Glutamatergic neuron (in vitro differentiated cells): ENCODE results near the gene MICU1. TPM values are rescaled to one million over a fixed set of nuclear protein-coding genes. Genes with fewer than 3 reads are reported as not detected.

ENCODE experiments used
- DNase-seq: peaks from one replicate; pipeline ENCODE4 v3.0.0; 2022
- H3K27ac Mint-ChIP-seq: one replicate; pipeline ENCODE4 v1.8.0; 2020; ENCODE audit warnings: mild to moderate bottlenecking, mixed read lengths, inconsistent platforms; ENCODE audit not compliant: unreplicated experiment
- H3K27me3 Mint-ChIP-seq: one replicate; pipeline ENCODE4 v1.8.0; 2020; ENCODE audit warnings: mild to moderate bottlenecking, moderate library complexity, mixed read lengths, inconsistent platforms; ENCODE audit not compliant: unreplicated experiment
- H3K36me3 Mint-ChIP-seq: one replicate; pipeline ENCODE4 v1.8.0; 2020; ENCODE audit warnings: mild to moderate bottlenecking, mixed read lengths, inconsistent platforms; ENCODE audit not compliant: unreplicated experiment
- H3K4me1 Mint-ChIP-seq: one replicate; pipeline ENCODE4 v1.8.0; 2020; ENCODE audit warnings: mild to moderate bottlenecking, low read depth, mixed read lengths, inconsistent platforms; ENCODE audit not compliant: unreplicated experiment
- H3K4me3 Mint-ChIP-seq: one replicate; pipeline ENCODE4 v1.8.0; 2020; ENCODE audit warnings: mild to moderate bottlenecking, mixed read lengths, inconsistent platforms; ENCODE audit not compliant: unreplicated experiment
- H3K9me3 Mint-ChIP-seq: one replicate; pipeline ENCODE4 v1.8.0; 2020; ENCODE audit warnings: mild to moderate bottlenecking, moderate library complexity, mixed read lengths, inconsistent platforms; ENCODE audit not compliant: unreplicated experiment
- CTCF ChIP-seq: fragments of 200-600 bp; sonication (generic); IDR thresholded peaks from one replicate; pipeline ENCODE4 v1.5.0; 2021; ENCODE audit not compliant: partially characterized antibody, unreplicated experiment
- total RNA-seq: library from RNA; stranded (reverse); fragmentation: NEBNext Ultra II Directional; extraction: Animal tissue kit (Norgen Biotek cat#: 25700); gene quantifications from one replicate; pipeline ENCODE4 v1.2.1, GENCODE V29; 2021; ENCODE audit not compliant: unreplicated experiment

MICU1 gene
- total RNA-seq, 1 donor from 2014 or later, result 33.5 TPM

GRCh38 chr10:72630144-72630543, 4.3 kb upstream of the MICU1 start:
- Mint-ChIP-seq H3K27ac (no peak overlapping the region), H3K27me3 (peaks cover 5% of the 10 kb centered on the region), H3K9me3 (no peaks in the 10 kb centered on the region), H3K4me3 (no peak overlapping the region), H3K4me1 (no peaks in the 10 kb centered on the region), H3K36me3 (no peaks in the 10 kb centered on the region)
- no peak for TF ChIP-seq CTCF
- DNase-seq, result no peak

GRCh38 chr10:72626444-72626754, 520 bp upstream of the MICU1 start:
- Mint-ChIP-seq H3K36me3 (no peaks in the 10 kb centered on the region), H3K27me3 (peaks cover 5% of the 10 kb centered on the region), H3K9me3 (no peaks in the 10 kb centered on the region), H3K4me1 (no peaks in the 10 kb centered on the region), H3K4me3 (peak overlapping the region; percentile 99), H3K27ac (no peak overlapping the region)
- no peak for DNase-seq
- TF ChIP-seq CTCF, result no peak

GRCh38 chr10:72625276-72625607, 637 bp downstream of the MICU1 start:
- no peak overlapping the region for H3K27ac Mint-ChIP-seq
- no peaks in the 10 kb centered on the region for H3K9me3 Mint-ChIP-seq
- no peaks in the 10 kb centered on the region for H3K36me3 Mint-ChIP-seq
- DNase-seq, result no peak
- H3K4me1 Mint-ChIP-seq, result no peaks in the 10 kb centered on the region
- peak overlapping the region; percentile 99 for H3K4me3 Mint-ChIP-seq
- no peak for TF ChIP-seq CTCF
- peaks cover 5% of the 10 kb centered on the region for H3K27me3 Mint-ChIP-seq

GRCh38 chr10:72622271-72622670, 3.6 kb downstream of the MICU1 start:
- Mint-ChIP-seq H3K27ac (no peak overlapping the region), H3K4me1 (no peaks in the 10 kb centered on the region), H3K4me3 (no peak overlapping the region), H3K9me3 (no peaks in the 10 kb centered on the region), H3K27me3 (peaks cover 5% of the 10 kb centered on the region), H3K36me3 (no peaks in the 10 kb centered on the region)
- no peak for TF ChIP-seq CTCF
- no peak for DNase-seq

GRCh38 chr10:72616716-72617115, 9.2 kb downstream of the MICU1 start:
- no peaks in the 10 kb centered on the region for H3K27me3 Mint-ChIP-seq
- no peaks in the 10 kb centered on the region for H3K9me3 Mint-ChIP-seq
- H3K4me1 Mint-ChIP-seq, result no peaks in the 10 kb centered on the region
- H3K4me3 Mint-ChIP-seq, result no peak overlapping the region
- TF ChIP-seq CTCF, result no peak
- no peak overlapping the region for H3K27ac Mint-ChIP-seq
- peaks cover 4% of the 10 kb centered on the region for H3K36me3 Mint-ChIP-seq
- no peak for DNase-seq
